Hepatocyte (in vitro differentiated cells): ENCODE data around the gene IFI44L. TPM values are rescaled to one million over a fixed set of nuclear protein-coding genes. Genes with fewer than 3 reads are reported as not detected.

Experiments used
- DNase-seq: peaks from one replicate; pipeline ENCODE4 v3.0.0-alpha.2; 2016; ENCODE audit warnings: low spot score
- H2AFZ ChIP-seq: fragments of 200-600 bp; sonication (generic); 2 replicates; pipeline ENCODE4 v1.6.0; 2016; ENCODE audit warnings: antibody characterized with exemption, mild to moderate bottlenecking
- H3K27ac ChIP-seq: fragments of 200-600 bp; sonication (generic); 2 replicates; pipeline ENCODE4 v1.5.1; 2016; ENCODE audit warnings: mild to moderate bottlenecking
- H3K27me3 ChIP-seq: fragments of 200-600 bp; sonication (generic); 2 replicates; pipeline ENCODE4 v1.6.1; 2016
- H3K36me3 ChIP-seq: fragments of 200-600 bp; sonication (generic); replicated peaks from 2 replicates; pipeline ENCODE4 v1.5.1; 2016; ENCODE audit warnings: low read depth; ENCODE audit not compliant: insufficient read depth
- H3K4me1 ChIP-seq: fragments of 200-600 bp; sonication (generic); 2 replicates; pipeline ENCODE4 v1.5.1; 2016; ENCODE audit warnings: mild to moderate bottlenecking, moderate library complexity; ENCODE audit not compliant: insufficient read depth
- H3K4me2 ChIP-seq: fragments of 200-600 bp; sonication (generic); 2 replicates; pipeline ENCODE4 v1.6.0; 2016
- H3K4me3 ChIP-seq: fragments of 200-600 bp; sonication (generic); 2 replicates; pipeline ENCODE4 v1.5.1; 2016; ENCODE audit warnings: mild to moderate bottlenecking
- H3K79me2 ChIP-seq: fragments of 200-600 bp; sonication (generic); 2 replicates; pipeline ENCODE4 v1.6.0; 2017; ENCODE audit warnings: mild to moderate bottlenecking
- H3K9me2 ChIP-seq: fragments of 200-600 bp; sonication (generic); replicated peaks from 2 replicates; pipeline ENCODE4 v1.6.0; 2017; ENCODE audit warnings: mild to moderate bottlenecking; ENCODE audit not compliant: insufficient read depth
- H3K9me3 ChIP-seq: fragments of 200-600 bp; sonication (generic); 2 replicates; pipeline ENCODE4 v1.5.1; 2016; ENCODE audit warnings: low read depth, mild to moderate bottlenecking
- H4K20me1 ChIP-seq: fragments of 200-600 bp; sonication (generic); 2 replicates; pipeline ENCODE4 v1.6.0; 2016; ENCODE audit warnings: mild to moderate bottlenecking; ENCODE audit not compliant: insufficient read depth, poor library complexity, severe bottlenecking
- CTCF ChIP-seq: fragments of 200-600 bp; sonication (generic); IDR thresholded peaks from 2 replicates; pipeline ENCODE4 v1.5.1; 2016; ENCODE audit warnings: antibody characterized with exemption, mild to moderate bottlenecking; ENCODE audit not compliant: poor library complexity
- EZH2 ChIP-seq: fragments of 200-600 bp; sonication (generic); IDR thresholded peaks from 2 replicates; pipeline ENCODE4 v1.6.1; 2016; ENCODE audit warnings: antibody characterized with exemption, mild to moderate bottlenecking, borderline replicate concordance
- EZH2phosphoT487 ChIP-seq: fragments of 200-600 bp; sonication (generic); IDR thresholded peaks from one replicate; pipeline ENCODE4 v1.6.1; 2018; ENCODE audit warnings: antibody characterized with exemption, mild to moderate bottlenecking, low read depth, moderate library complexity; ENCODE audit not compliant: unreplicated experiment, severe bottlenecking
- WGBS: methylation state at CpG from one replicate; pipeline ENCODE4 v1.1.6; 2016; ENCODE audit warnings: low lambda C conversion rate; ENCODE audit errors: missing lambda C conversion rate; 5-methylcytosine and 5-hydroxymethylcytosine counted together
- polyA plus RNA-seq: library from polyadenylated mRNA; unstranded; fragments of >200 nt; fragmentation: Nextera tagmentation; extraction: Ambion mirVana; gene quantifications from 2 replicates; pipeline ENCODE4 v1.2.1, GENCODE V29; 2016
- total RNA-seq: library from RNA; depleted of rRNA; stranded (reverse); fragments of >200 nt; gene quantifications from 2 replicates; pipeline ENCODE4 v1.2.3, GENCODE V29; 2014

IFI44L gene
- total and polyA plus RNA-seq, 2 experiments from 2014 or later = 0.19 to 2.6 TPM

GRCh38 chr1:78622548-78622947, 2.3 kb downstream of the IFI44L start:
- no peak for TF ChIP-seq CTCF
- TF ChIP-seq EZH2 = no peak
- TF ChIP-seq EZH2phosphoT487 = no peak
- WGBS = 98% methylated on average over 4 of the region's 4 CpGs
- no peaks in the 10 kb centered on the region for H3K27me3 ChIP-seq
- H3K27ac ChIP-seq = no peak overlapping the region
- no peaks in the 10 kb centered on the region for H3K9me3 ChIP-seq
- no peaks in the 10 kb centered on the region for H3K36me3 ChIP-seq
- H3K4me2 ChIP-seq = no peak overlapping the region
- no peaks in the 10 kb centered on the region for H3K9me2 ChIP-seq
- H4K20me1 ChIP-seq = no peaks in the 10 kb centered on the region
- no peak overlapping the region for H2AFZ ChIP-seq
- DNase-seq = no peak
- no peak overlapping the region for H3K4me3 ChIP-seq
- peaks cover 5% of the 10 kb centered on the region for H3K4me1 ChIP-seq
- no peaks in the 10 kb centered on the region for H3K79me2 ChIP-seq

- Histone ChIP-seq H4K20me1 (no peaks in the 10 kb centered on the region), H3K4me1 (peaks cover 5% of the 10 kb centered on the region), H3K4me3 (no peak overlapping the region), H3K4me2 (no peak overlapping the region), H3K9me2 (no peaks in the 10 kb centered on the region), H3K27ac (no peak overlapping the region), H3K9me3 (no peaks in the 10 kb centered on the region), H3K79me2 (no peaks in the 10 kb centered on the region), H2AFZ (no peak overlapping the region), H3K36me3 (no peaks in the 10 kb centered on the region), H3K27me3 (no peaks in the 10 kb centered on the region)
- WGBS = 95% methylated on average over 7 of the region's 7 CpGs
- TF ChIP-seq EZH2phosphoT487 (no peak), CTCF (no peak), EZH2 (no peak)
- DNase-seq = no peak
These were observed 3.8 kb downstream of the IFI44L start for GRCh38 chr1:78624035-78624434.

DNA sequence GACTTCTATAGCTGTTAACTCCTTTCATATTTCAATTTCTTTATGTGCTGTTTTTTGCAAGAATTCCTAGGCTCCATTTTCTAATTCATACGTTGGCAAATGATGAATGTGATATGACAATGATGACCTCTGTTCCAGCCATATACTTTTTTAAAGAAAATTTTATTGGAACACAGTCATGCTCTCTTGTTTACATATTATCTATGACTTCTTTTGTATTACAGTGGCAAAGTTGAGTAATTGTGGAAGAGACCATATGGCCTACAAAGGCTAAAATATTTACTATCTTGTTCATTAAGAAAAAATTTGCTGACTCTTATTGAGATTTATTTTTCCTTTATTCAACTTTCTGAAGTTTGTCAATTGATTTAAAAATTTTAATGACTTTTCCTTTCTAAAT, 7.1 kb downstream of the IFI44L start:
- Histone ChIP-seq H3K4me2 (no peak overlapping the region), H2AFZ (no peak overlapping the region), H4K20me1 (no peaks in the 10 kb centered on the region), H3K79me2 (no peaks in the 10 kb centered on the region), H3K4me3 (no peak overlapping the region), H3K9me3 (no peaks in the 10 kb centered on the region), H3K9me2 (no peaks in the 10 kb centered on the region), H3K36me3 (no peaks in the 10 kb centered on the region), H3K4me1 (no peaks in the 10 kb centered on the region), H3K27me3 (no peaks in the 10 kb centered on the region), H3K27ac (no peak overlapping the region)
- WGBS = 72% methylated on average over 1 of the region's 1 CpG
- DNase-seq = no peak
- TF ChIP-seq EZH2 (no peak), EZH2phosphoT487 (no peak), CTCF (no peak)

DNA sequence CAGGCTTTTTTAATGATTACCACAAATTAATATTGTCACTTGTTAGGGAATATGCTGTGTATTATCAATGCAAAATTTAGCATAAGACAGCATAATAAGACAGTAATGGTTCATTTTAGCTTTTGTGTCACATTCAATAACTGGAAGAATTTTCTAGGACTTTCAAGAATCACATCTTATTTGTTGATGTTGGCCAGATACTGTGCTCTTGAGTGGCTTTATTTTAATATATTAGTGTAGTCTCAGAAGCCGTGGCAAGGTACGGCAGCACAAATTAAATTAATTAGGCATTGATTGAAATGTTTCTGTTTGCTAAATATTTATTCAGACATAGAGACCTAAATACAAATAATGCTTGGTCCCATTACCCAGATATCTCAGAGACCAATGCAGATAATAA, 10.4 kb downstream of the IFI44L start:
- Histone ChIP-seq H4K20me1 (no peaks in the 10 kb centered on the region), H3K4me1 (no peaks in the 10 kb centered on the region), H3K9me2 (no peaks in the 10 kb centered on the region), H3K27ac (no peak overlapping the region), H3K27me3 (no peaks in the 10 kb centered on the region), H3K4me3 (no peak overlapping the region), H3K36me3 (no peaks in the 10 kb centered on the region), H3K4me2 (no peak overlapping the region), H2AFZ (no peak overlapping the region), H3K79me2 (no peaks in the 10 kb centered on the region), H3K9me3 (no peaks in the 10 kb centered on the region)
- no peak for DNase-seq
- TF ChIP-seq EZH2phosphoT487 = no peak
- TF ChIP-seq EZH2 = no peak
- TF ChIP-seq CTCF = no peak
- WGBS = 57% methylated on average over 2 of the region's 2 CpGs
